MG63 (cell line): ENCODE measurements around the gene C16orf54. TPM values are rescaled to one million over a fixed set of nuclear protein-coding genes. Genes with fewer than 3 reads are reported as not detected.
"Not testable (repeated sequence)": the region's sequence is repeated elsewhere in the genome, so short reads cannot be mapped to it uniquely, and the experiment has no call there.

Experiments
- DNase-seq: peaks from one replicate; pipeline ENCODE4 v3.0.0-alpha.2; 2020
- H3K27me3 ChIP-seq: fragments of 250-450 bp; sonication (Bioruptor Pico); 2 replicates; pipeline ENCODE4 v1.5.1; 2020; ENCODE audit warnings: mild to moderate bottlenecking, moderate library complexity
- H3K36me3 ChIP-seq: fragments of 250-450 bp; sonication (Bioruptor Pico); 2 replicates; pipeline ENCODE4 v1.5.1; 2020; ENCODE audit warnings: mild to moderate bottlenecking, moderate library complexity
- H3K4me3 ChIP-seq: fragments of 250-450 bp; sonication (Bioruptor Pico); 2 replicates; pipeline ENCODE4 v1.5.1; 2020; ENCODE audit warnings: mild to moderate bottlenecking, moderate library complexity
- H3K9me3 ChIP-seq: fragments of 250-450 bp; sonication (Bioruptor Pico); 2 replicates; pipeline ENCODE4 v1.5.1; 2020; ENCODE audit warnings: mild to moderate bottlenecking, moderate library complexity
- total RNA-seq: library from RNA; depleted of rRNA; stranded (reverse); fragments of >200 nt; shearing (Covaris generic); gene quantifications from 2 replicates; pipeline ENCODE4 v1.2.3, GENCODE V29; 2014; ENCODE audit warnings: low replicate concordance

Gene C16orf54
- total RNA-seq, 1 experiment from 2014 or later: not detected

GRCh38 chr16:29747947-29748759 lies 2.4 kb upstream of the C16orf54 start:
- no peak overlapping the region for H3K4me3 ChIP-seq
- H3K36me3 ChIP-seq: no peaks in the 10 kb centered on the region
- DNase-seq: no peak
- no peaks in the 10 kb centered on the region for H3K9me3 ChIP-seq
- no peaks in the 10 kb centered on the region; the same call in 1 of the 2 replicates for H3K27me3 ChIP-seq

- not testable (repeated sequence) for H3K4me3 ChIP-seq, DNase-seq, H3K27me3 ChIP-seq, H3K36me3 ChIP-seq, H3K9me3 ChIP-seq
Observed at GRCh38 chr16:29746518-29746917, 728 bp upstream of the C16orf54 start.

GRCh38 chr16:29745121-29745852 lies 503 bp downstream of the C16orf54 start:
- no peaks in the 10 kb centered on the region for H3K36me3 ChIP-seq
- no peak overlapping the region for H3K4me3 ChIP-seq
- no peaks in the 10 kb centered on the region for H3K27me3 ChIP-seq
- no peaks in the 10 kb centered on the region for H3K9me3 ChIP-seq
- DNase-seq: no peak

GRCh38 chr16:29744541-29745101 lies 1.2 kb downstream of the C16orf54 start:
- H3K36me3 ChIP-seq: no peaks in the 10 kb centered on the region
- DNase-seq: no peak

GRCh38 chr16:29743827-29744531 lies 1.8 kb downstream of the C16orf54 start:
- no peak for DNase-seq
- Histone ChIP-seq H3K27me3 (no peaks in the 10 kb centered on the region), H3K9me3 (no peaks in the 10 kb centered on the region), H3K36me3 (no peaks in the 10 kb centered on the region), H3K4me3 (no peak overlapping the region)

More at GRCh38 chr16:29744541-29745101, 1.2 kb downstream of the C16orf54 start:
- Histone ChIP-seq H3K4me3 (no peak overlapping the region), H3K27me3 (no peaks in the 10 kb centered on the region), H3K9me3 (no peaks in the 10 kb centered on the region)

- Histone ChIP-seq H3K27me3 (no peaks in the 10 kb centered on the region), H3K36me3 (no peaks in the 10 kb centered on the region), H3K9me3 (no peaks in the 10 kb centered on the region), H3K4me3 (no peak overlapping the region)
- no peak for DNase-seq
Observed at GRCh38 chr16:29743475-29743826, 2.3 kb downstream of the C16orf54 start.

GRCh38 chr16:29742683-29743275 lies 3.0 kb downstream of the C16orf54 start:
- no peak overlapping the region for H3K4me3 ChIP-seq
- DNase-seq: no peak
- no peaks in the 10 kb centered on the region for H3K9me3 ChIP-seq
- no peaks in the 10 kb centered on the region; the same call in 1 of the 2 replicates for H3K27me3 ChIP-seq
- H3K36me3 ChIP-seq: no peaks in the 10 kb centered on the region

GRCh38 chr16:29740630-29741015 lies 5.2 kb downstream of the C16orf54 start:
- not testable (repeated sequence) for H3K27me3 ChIP-seq, H3K36me3 ChIP-seq, H3K9me3 ChIP-seq, DNase-seq, H3K4me3 ChIP-seq

- H3K9me3 ChIP-seq, DNase-seq, H3K27me3 ChIP-seq, H3K4me3 ChIP-seq, H3K36me3 ChIP-seq: not testable (repeated sequence)
Observed at GRCh38 chr16:29739927-29740629, 5.7 kb downstream of the C16orf54 start.

- Histone ChIP-seq H3K27me3 (peaks cover 10% of the 10 kb centered on the region; the same call in 1 of the 2 replicates), H3K36me3 (no peaks in the 10 kb centered on the region), H3K9me3 (no peaks in the 10 kb centered on the region), H3K4me3 (no peak overlapping the region)
- no peak for DNase-seq
Observed at GRCh38 chr16:29738514-29738913, 7.3 kb downstream of the C16orf54 start.

GRCh38 chr16:29737713-29738112 lies 8.1 kb downstream of the C16orf54 start:
- no peaks in the 10 kb centered on the region for H3K9me3 ChIP-seq
- H3K4me3 ChIP-seq: no peak overlapping the region
- DNase-seq: no peak
- H3K36me3 ChIP-seq: no peaks in the 10 kb centered on the region
- H3K27me3 ChIP-seq: peaks cover 10% of the 10 kb centered on the region; the same call in 1 of the 2 replicates

GRCh38 chr16:29736764-29737163 lies 9.0 kb downstream of the C16orf54 start:
- Histone ChIP-seq H3K27me3 (peaks cover 10% of the 10 kb centered on the region; the same call in 1 of the 2 replicates), H3K9me3 (no peaks in the 10 kb centered on the region), H3K36me3 (no peaks in the 10 kb centered on the region), H3K4me3 (no peak overlapping the region)
- no peak for DNase-seq

GRCh38 chr16:29736112-29736511 lies 9.7 kb downstream of the C16orf54 start:
- peaks cover 10% of the 10 kb centered on the region; the same call in 1 of the 2 replicates for H3K27me3 ChIP-seq
- no peak overlapping the region for H3K4me3 ChIP-seq
- DNase-seq: no peak
- H3K9me3 ChIP-seq: no peaks in the 10 kb centered on the region
- H3K36me3 ChIP-seq: no peaks in the 10 kb centered on the region

GRCh38 chr16:29734786-29735185 lies 11.0 kb downstream of the C16orf54 start:
- H3K9me3 ChIP-seq: no peaks in the 10 kb centered on the region
- no peak overlapping the region for H3K4me3 ChIP-seq
- DNase-seq: no peak
- H3K27me3 ChIP-seq: peaks cover 10% of the 10 kb centered on the region; the same call in 1 of the 2 replicates
- H3K36me3 ChIP-seq: no peaks in the 10 kb centered on the region

- H3K4me3 ChIP-seq, DNase-seq, H3K9me3 ChIP-seq, H3K36me3 ChIP-seq: not testable (repeated sequence)
- H3K27me3 ChIP-seq: peaks cover 10% of the 10 kb centered on the region
Observed at GRCh38 chr16:29731768-29732601, 13.8 kb downstream of the C16orf54 start.
